RWPE1 (cell line): Measurements from ENCODE around the gene PCGF2.
A peak's percentile ranks its signal among the peaks of the same experiment; 100 is the strongest.

ENCODE experiments used
- CTCF ChIA-PET: fragments of 350-600 bp; sonication (Branson Sonifier 250); formaldehyde crosslinking; extraction: SDS; loops from one replicate; lab custom pipeline; 2021; lab: Yijun Ruan, JAX
- POLR2A ChIA-PET: fragments of 400-600 bp; formaldehyde crosslinking; extraction: SDS; loops from one replicate; lab custom pipeline; 2020; ENCODE audit warnings: antibody characterized with exemption; ENCODE audit not compliant: low non-redundant PET; lab: Yijun Ruan, JAX
- DNase-seq: peaks from one replicate; pipeline ENCODE4 v3.0.0; 2012; ENCODE audit warnings: low spot score
- H3K27ac ChIP-seq: fragments of 450-650 bp; 2 replicates; pipeline ENCODE4 v1.5.1; 2017
- CTCF ChIP-seq: fragments of 450-650 bp; conservative IDR thresholded peaks from 2 replicates; pipeline ENCODE4 v1.5.1; 2017; ENCODE audit warnings: low read depth, mild to moderate bottlenecking

The PCGF2 gene

GRCh38 chr17:38705523-38705802 lies 42.7 kb downstream of the PCGF2 start:
- no peak for DNase-seq
- ChIA-PET CTCF (interaction anchor here (0.6 to 2.1 kb wide), 2 partner anchors 29 to 273 kb away, joined by 3 to 10 read pairs; no protein-coding TSS in a partner anchor), POLR2A (no interaction called here)
- TF ChIP-seq CTCF: no peak
- H3K27ac ChIP-seq: peak overlapping the region; percentile 93

- POLR2A ChIA-PET: no interaction called here
- peak; percentile 74 for DNase-seq
- CTCF ChIA-PET: interaction anchor here (0.6 to 2.1 kb wide), 5 partner anchors 10 to 926 kb away, joined by 3 to 10 read pairs (median 3); partner anchors contain the start of gene EPOP
- TF ChIP-seq CTCF: no peak
- H3K27ac ChIP-seq: peak within 1 kb of the TSS; percentile 93
Measured at GRCh38 chr17:38704606-38705522, 43.3 kb downstream of the PCGF2 start, which contains the start of gene MLLT6. Gene MLLT6, plus strand, starts transcription at chr17:38705273. Its CDS starts 360 bp downstream, at chr17:38705633.

- CTCF ChIA-PET: interaction anchor here (0.6 to 2.1 kb wide), 5 partner anchors 11 to 927 kb away, joined by 3 to 10 read pairs (median 3); partner anchors contain the start of gene EPOP
- POLR2A ChIA-PET: interaction anchor here (0.6 to 0.8 kb wide), 2 partner anchors 20 to 27 kb away, joined by 3 to 4 read pairs; no protein-coding TSS in a partner anchor
- no peak for TF ChIP-seq CTCF
- H3K27ac ChIP-seq: peak overlapping the region; percentile 93
- peak; percentile 81 for DNase-seq
Measured at GRCh38 chr17:38703742-38704605, 44.2 kb downstream of the PCGF2 start.

DNA sequence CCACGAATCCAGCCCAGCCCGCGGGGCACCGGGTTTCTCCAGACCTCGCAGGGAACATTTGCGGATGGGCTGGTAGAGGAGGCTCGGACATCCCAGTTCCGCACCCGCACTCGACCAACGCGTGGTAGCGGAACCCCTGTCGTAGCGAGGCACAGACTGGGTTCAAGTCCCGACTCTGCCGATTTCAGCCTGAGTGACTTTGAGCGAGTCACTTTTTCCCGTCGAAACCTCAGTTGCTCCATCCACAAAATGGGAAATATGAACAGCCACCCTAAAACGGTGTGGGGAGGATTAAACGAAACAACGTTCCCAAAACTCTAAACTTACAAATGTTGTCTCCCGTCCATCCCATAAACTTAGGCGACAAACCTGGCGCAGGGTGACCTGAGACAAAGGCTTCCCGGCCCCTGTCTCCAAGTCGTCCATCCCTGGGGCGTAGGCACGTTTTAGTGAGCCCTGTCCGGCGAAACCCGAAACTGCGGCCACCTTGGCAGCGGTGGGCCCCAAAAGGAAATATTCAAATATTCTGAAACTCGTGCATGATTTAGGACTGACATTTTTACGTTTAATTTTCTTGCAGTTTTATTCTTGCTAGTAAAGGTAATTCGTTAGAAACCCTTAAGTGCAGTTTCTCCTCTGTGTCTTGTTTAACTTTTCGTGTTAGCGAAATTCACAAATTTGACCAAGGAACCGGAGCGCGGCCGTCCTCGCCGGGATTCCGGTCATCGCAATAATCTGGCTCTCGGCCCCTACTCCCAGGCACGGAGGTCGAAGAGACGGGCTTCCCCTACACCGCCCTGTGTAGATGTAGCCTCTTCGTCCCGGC lies 45.0 kb downstream of the PCGF2 start:
- H3K27ac ChIP-seq: peak overlapping the region; percentile 93
- no peak for DNase-seq
- CTCF ChIA-PET: interaction anchor here (0.7 kb wide), 1 partner anchor 28 kb away, joined by 3 read pairs; no protein-coding TSS in a partner anchor
- POLR2A ChIA-PET: interaction anchor here (0.6 to 0.8 kb wide), 2 partner anchors 19 to 27 kb away, joined by 3 to 4 read pairs; no protein-coding TSS in a partner anchor
- no peak for TF ChIP-seq CTCF

- peak; percentile 83 for DNase-seq
- H3K27ac ChIP-seq: peak overlapping the region; percentile 93
- TF ChIP-seq CTCF: no peak
- ChIA-PET CTCF (interaction anchor here (0.6 to 0.8 kb wide), 4 partner anchors 29 to 456 kb away, joined by 3 to 4 read pairs (median 3); no protein-coding TSS in a partner anchor), POLR2A (interaction anchor here (0.5 kb wide), 2 partner anchors 52 to 59 kb away, joined by 3 to 4 read pairs; no protein-coding TSS in a partner anchor)
Measured at GRCh38 chr17:38702166-38702915, 45.8 kb downstream of the PCGF2 start.
